ENCODE results near the gene NGDN.
A peak's percentile ranks its signal among the peaks of the same experiment; 100 is the strongest.

The NGDN gene

DNA sequence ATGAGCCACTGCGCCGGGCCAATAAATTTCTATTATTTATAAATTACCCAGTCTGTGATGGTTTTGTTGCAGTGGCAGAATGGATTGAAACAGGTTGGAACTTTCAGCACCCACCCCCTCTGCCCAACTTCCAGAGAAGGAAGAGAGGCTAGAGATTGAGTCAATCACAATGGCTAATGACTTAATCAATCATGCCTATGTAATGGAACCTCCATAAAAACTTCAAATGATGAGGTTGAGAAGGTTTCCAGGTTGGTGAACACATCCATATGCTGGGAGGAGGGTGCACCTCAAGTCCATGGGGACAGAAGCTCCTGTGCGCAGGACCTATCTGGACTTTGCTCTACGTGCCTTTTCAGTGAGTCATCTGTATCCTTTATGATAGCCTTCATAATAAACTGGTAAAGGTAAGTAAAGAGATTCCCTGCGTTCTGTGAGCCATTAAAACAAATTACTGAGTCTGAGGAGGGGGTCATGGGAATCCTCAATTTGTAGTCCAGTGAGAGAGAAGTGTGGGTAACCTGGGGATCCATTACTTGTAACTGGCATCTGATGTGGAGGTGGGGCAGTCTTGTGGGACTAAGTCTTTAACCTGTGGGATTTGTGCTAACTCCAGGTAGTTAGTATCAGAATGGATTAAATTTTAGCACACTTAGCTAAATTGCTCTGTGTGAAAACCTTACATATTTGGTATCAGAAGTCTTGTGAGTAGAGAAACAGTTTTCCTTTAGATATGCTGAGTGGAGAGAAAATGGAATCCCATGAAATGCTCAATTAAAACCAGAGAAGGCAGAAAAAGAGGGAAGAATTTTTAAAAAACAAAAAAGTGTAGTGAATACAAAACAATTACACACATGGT lies 11.7 kb upstream of the NGDN start:
- Histone ChIP-seq H3K4me3 (no peak overlapping the region), H3K36me3 (no peaks in the 10 kb centered on the region), H3K27ac (no peak overlapping the region), H3K27me3 (no peaks in the 10 kb centered on the region), H4K20me1 (no peaks in the 10 kb centered on the region), H3K9ac (no peak overlapping the region), H3K4me2 (no peak overlapping the region), H3K4me1 (no peaks in the 10 kb centered on the region), H3K9me3 (replicated peaks in 1 of 11) (no peaks in the 10 kb centered on the region)
- no peak for TF ChIP-seq Cebpa-rat (IDR thresholded peaks at IDR 0.05)

DNA sequence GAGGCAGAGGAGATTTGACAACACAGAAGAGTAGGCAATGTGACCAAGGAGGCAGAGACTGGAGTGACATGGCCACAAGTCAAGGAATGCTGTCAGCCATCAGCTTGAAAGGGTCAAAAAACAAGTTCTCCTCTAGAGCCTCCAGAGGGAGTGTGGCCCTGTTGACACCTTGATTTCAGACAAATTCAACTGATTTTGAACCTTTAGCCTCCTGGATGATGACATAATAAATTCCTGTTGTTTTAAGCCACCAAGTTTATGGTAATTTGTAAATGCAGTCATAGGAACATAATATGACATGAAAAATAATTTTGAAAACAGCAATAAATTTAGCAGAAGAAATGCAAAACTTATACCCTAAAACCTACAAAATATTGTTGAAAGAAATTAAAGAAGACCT lies 8.5 kb upstream of the NGDN start:
- H3K27me3 ChIP-seq = no peaks in the 10 kb centered on the region
- H3K9ac ChIP-seq = no peak overlapping the region
- peaks cover 0 to 8% (median 0%) of the 10 kb centered on the region in 10 experiments; a peak in 1 of 20 replicates for H3K4me1 ChIP-seq
- H3K4me2 ChIP-seq = no peak overlapping the region
- H4K20me1 ChIP-seq = no peaks in the 10 kb centered on the region
- no peaks in the 10 kb centered on the region for H3K36me3 ChIP-seq
- TF ChIP-seq Cebpa-rat (IDR thresholded peaks at IDR 0.05) = no peak
- H3K27ac ChIP-seq = no peak overlapping the region
- H3K4me3 ChIP-seq = no peak overlapping the region
- no peaks in the 10 kb centered on the region for H3K9me3 ChIP-seq (replicated peaks in 1 of 11)

DNA sequence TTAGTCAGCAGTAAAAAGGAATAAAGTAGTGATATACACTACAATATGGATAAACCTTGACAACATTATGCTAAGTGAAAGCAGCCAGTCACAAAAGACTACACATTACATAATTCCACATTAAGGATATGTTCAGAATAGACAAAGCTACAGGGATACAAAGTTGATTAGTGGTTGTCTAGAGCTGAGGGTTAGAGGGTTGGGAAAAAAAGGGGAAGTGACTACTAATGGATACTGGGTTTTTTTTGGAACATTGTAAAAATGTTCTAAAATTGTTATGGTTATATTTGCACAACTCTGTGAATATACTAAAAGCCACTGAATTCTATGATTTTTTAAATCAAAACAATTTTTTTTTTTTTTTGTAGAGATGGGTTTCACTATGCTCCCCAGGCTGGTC lies 4.8 kb upstream of the NGDN start:
- Histone ChIP-seq H3K4me2 (no peak overlapping the region), H3K9ac (no peak overlapping the region), H3K9me3 (replicated peaks in 1 of 11) (peaks cover 5 to 10% (median 8%) of the 10 kb centered on the region in 11 experiments; a peak in 17 of 22 replicates), H3K4me1 (peaks cover 0 to 8% (median 0%) of the 10 kb centered on the region in 10 experiments; a peak in 1 of 20 replicates), H3K27me3 (no peaks in the 10 kb centered on the region), H3K36me3 (no peaks in the 10 kb centered on the region), H3K27ac (no peak overlapping the region), H4K20me1 (no peaks in the 10 kb centered on the region), H3K4me3 (no peak overlapping the region)
- TF ChIP-seq Cebpa-rat (IDR thresholded peaks at IDR 0.05) = no peak

DNA sequence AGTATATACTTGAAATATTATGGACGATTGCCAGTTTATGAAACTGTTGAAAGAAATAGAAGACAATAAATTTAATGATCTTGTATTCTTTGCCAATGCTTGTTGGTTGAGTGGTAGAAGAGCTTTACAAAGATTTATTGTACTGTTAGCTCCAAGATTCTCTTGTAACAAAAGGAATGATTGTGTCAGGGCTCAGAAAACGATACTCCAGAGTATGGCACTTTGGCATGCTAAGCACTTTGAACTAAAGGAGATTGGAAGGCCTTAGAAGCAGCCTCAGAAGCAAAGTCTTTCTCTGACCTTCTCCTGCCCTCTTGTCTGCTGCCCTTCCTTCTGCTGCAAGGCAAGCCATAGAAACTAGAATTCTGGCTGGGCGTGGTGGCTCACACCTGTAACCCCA lies 4.2 kb upstream of the NGDN start:
- H4K20me1 ChIP-seq = no peaks in the 10 kb centered on the region
- no peak overlapping the region for H3K4me3 ChIP-seq
- peaks cover 5 to 10% (median 8%) of the 10 kb centered on the region in 11 experiments; a peak in 17 of 22 replicates for H3K9me3 ChIP-seq (replicated peaks in 1 of 11)
- peaks cover 2 to 11% (median 2%) of the 10 kb centered on the region in 10 experiments; a peak in 19 of 20 replicates for H3K4me1 ChIP-seq
- H3K9ac ChIP-seq = no peak overlapping the region
- no peaks in the 10 kb centered on the region for H3K27me3 ChIP-seq
- no peak for TF ChIP-seq Cebpa-rat (IDR thresholded peaks at IDR 0.05)
- H3K27ac ChIP-seq = no peak overlapping the region
- H3K36me3 ChIP-seq = peaks cover 0 to 1% (median 0%) of the 10 kb centered on the region in 11 experiments; a peak in 4 of 22 replicates
- H3K4me2 ChIP-seq = no peak overlapping the region

DNA sequence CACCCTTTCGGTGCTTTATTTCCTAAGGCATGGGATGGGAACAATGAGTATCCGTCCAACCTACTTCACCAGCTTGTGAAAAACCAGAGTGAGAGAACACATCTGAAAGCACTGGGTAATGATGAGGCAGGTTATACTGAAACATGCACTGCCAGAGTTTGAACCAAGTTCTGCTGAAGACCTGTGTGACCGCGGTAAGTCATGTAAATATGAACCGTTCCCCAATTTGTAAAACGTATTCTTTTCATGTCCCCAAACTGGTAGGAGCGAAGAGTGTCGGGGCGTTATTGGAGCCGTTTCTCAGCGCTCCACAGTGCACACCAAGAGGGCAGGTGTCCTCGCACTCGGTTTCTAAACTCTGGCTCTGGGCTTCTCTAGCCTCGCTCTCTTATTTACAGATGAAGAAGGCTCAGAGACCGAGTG lies 788 bp upstream of the NGDN start:
- Histone ChIP-seq H4K20me1 (peaks cover 0 to 28% (median 6%) of the 10 kb centered on the region in 11 experiments; a peak in 8 of 22 replicates), H3K9me3 (replicated peaks in 1 of 11) (peaks cover 5 to 10% (median 8%) of the 10 kb centered on the region in 11 experiments; a peak in 17 of 22 replicates), H3K4me3 (peak overlapping the region; percentile 76 to 93 (median 88)), H3K27me3 (no peaks in the 10 kb centered on the region), H3K4me1 (peaks cover 7 to 21% (median 11%) of the 10 kb centered on the region in 10 experiments), H3K36me3 (peaks cover 31 to 36% (median 33%) of the 10 kb centered on the region in 11 experiments), H3K9ac (0 out of 22 replicates have a peak overlapping the region, but pooled peaks of 1 of the 11 experiments have one; percentile 39), H3K4me2 (peak overlapping the region in 5 of 11 experiments; percentile 8 to 39 (median 19); a peak in 9 of 22 replicates), H3K27ac (peak overlapping the region in 9 of 11 experiments; percentile 8 to 87 (median 78); a peak in 15 of 22 replicates)
- TF ChIP-seq Cebpa-rat (IDR thresholded peaks at IDR 0.05) = no peak

DNA sequence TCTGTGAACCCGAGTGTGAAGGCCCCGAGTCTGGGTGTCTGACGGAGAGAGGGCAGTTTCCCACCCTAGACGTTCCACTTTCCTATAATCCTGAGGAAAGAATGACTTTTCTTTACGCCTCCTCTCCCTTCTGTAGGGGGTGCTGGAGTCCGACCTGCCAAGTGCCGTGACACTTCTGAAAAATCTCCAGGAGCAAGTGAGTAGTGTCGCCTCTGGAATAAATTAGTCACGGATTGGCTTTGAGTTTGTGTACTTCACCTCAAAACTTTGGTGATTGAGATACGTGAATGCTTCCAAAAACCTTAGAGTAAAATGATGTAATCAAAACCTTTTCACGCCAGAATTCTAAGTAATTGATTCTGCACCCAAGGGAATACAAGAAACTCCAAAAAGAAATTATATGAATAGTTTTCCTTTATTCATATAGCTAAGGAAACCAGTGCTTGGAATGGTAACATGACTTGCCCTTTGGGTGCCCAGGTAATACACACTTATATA lies 452 bp downstream of the NGDN start:
- peak overlapping the region; percentile 82 to 92 (median 89) for H3K9ac ChIP-seq
- peak overlapping the region; percentile 78 to 90 (median 86) for H3K27ac ChIP-seq
- peaks cover 5 to 10% (median 8%) of the 10 kb centered on the region in 11 experiments; a peak in 17 of 22 replicates for H3K9me3 ChIP-seq (replicated peaks in 1 of 11)
- no peaks in the 10 kb centered on the region for H3K27me3 ChIP-seq
- peaks cover 0 to 40% (median 6%) of the 10 kb centered on the region in 11 experiments; a peak in 10 of 22 replicates for H4K20me1 ChIP-seq
- H3K4me2 ChIP-seq = peak overlapping the region; percentile 76 to 98 (median 88)
- H3K36me3 ChIP-seq = peaks cover 43 to 48% (median 46%) of the 10 kb centered on the region in 11 experiments
- H3K4me3 ChIP-seq = peak overlapping the region; percentile 76 to 93 (median 88)
- H3K4me1 ChIP-seq = peaks cover 7 to 13% (median 11%) of the 10 kb centered on the region in 10 experiments
- no peak for TF ChIP-seq Cebpa-rat (IDR thresholded peaks at IDR 0.05)

DNA sequence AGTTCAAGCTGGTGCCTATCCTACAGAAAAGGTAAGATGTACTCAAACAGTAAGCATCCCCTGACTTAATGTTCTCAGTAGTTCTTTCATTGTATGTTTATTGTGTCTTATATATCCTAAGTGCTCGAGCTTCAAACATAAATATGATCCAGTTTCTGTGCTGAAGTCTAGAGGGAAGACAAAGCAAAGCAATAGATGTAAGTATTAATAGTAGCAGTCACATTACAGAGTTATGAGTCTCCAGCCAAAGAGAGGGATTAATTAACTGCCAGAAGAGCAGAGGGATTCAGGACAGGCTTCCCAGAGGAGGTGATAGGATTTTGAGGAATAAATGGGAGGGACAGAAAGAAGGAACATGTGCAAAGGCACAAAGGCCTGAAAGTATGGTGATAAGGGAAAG lies 1.4 kb downstream of the NGDN start:
- H3K9ac ChIP-seq = peak overlapping the region in 4 of 11 experiments; percentile 22 to 92 (median 90); a peak in 3 of 22 replicates
- H3K4me2 ChIP-seq = peak overlapping the region; percentile 76 to 98 (median 88); a peak in 14 of 22 replicates
- H3K4me3 ChIP-seq = peak overlapping the region in 3 of 10 experiments; percentile 85 to 93 (median 89); a peak in 3 of 20 replicates
- H3K27ac ChIP-seq = no peak overlapping the region
- no peaks in the 10 kb centered on the region for H3K27me3 ChIP-seq
- peaks cover 5 to 10% (median 8%) of the 10 kb centered on the region in 11 experiments; a peak in 17 of 22 replicates for H3K9me3 ChIP-seq (replicated peaks in 1 of 11)
- H3K4me1 ChIP-seq = peaks cover 7 to 13% (median 11%) of the 10 kb centered on the region in 10 experiments
- H4K20me1 ChIP-seq = peaks cover 0 to 45% (median 8%) of the 10 kb centered on the region in 11 experiments; a peak in 11 of 22 replicates
- TF ChIP-seq Cebpa-rat (IDR thresholded peaks at IDR 0.05) = no peak
- peaks cover 53 to 58% (median 56%) of the 10 kb centered on the region in 11 experiments for H3K36me3 ChIP-seq

DNA sequence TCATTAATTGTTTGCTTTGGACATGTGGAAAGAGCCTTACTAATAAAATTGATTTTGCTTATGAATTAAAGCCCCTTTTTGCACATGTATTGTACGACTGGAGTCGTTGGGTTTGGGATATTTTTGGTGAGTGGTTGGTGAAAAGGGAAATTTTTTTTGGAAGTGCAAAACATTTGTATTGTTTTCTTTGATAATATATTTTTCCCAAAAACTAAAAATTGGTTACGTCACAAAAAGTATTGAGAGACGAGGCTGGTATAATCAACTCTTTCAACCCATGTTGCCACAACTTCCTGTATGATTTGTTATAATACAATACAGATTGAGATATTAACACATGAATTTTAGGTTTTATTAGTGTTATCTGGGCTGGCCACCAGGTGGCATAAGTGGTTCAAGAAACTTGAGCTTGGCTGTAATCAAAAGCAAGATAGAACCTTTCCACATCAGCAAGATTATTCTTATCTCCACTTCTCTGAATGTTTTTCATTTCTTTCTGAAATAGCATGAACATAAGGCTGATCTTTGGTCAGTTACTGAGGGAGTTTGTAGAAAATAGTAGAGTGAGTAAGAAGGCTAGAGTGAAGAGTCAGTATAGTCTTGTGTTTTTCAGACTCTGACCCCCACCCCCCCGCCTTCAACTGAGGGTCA lies 8.7 kb downstream of the NGDN start:
- Histone ChIP-seq H3K27ac (no peak overlapping the region), H3K4me1 (peaks cover 10 to 36% (median 21%) of the 10 kb centered on the region in 10 experiments), H3K27me3 (no peaks in the 10 kb centered on the region), H3K4me3 (no peak overlapping the region), H3K9ac (no peak overlapping the region), H3K4me2 (no peak overlapping the region), H4K20me1 (peaks cover 14 to 77% (median 65%) of the 10 kb centered on the region in 11 experiments; a peak in 21 of 22 replicates), H3K36me3 (peaks cover 72 to 94% (median 75%) of the 10 kb centered on the region in 11 experiments), H3K9me3 (replicated peaks in 1 of 11) (no peaks in the 10 kb centered on the region)
- no peak for TF ChIP-seq Cebpa-rat (IDR thresholded peaks at IDR 0.05)
